CD14-positive monocyte (primary cell): Measurements from ENCODE around the gene CKM. TPM values are rescaled to one million over a fixed set of nuclear protein-coding genes. Genes with fewer than 3 reads are reported as not detected.

Experiments used
- DNase-seq, 3 donors: peaks; one replicate each; pipeline ENCODE4 v3.0.0-alpha.2; 2011 to 2022
- H2AFZ ChIP-seq: 2 replicates; pipeline ENCODE4 v1.6.0; 2012; ENCODE audit warnings: mild to moderate bottlenecking, low read depth, low read length, inconsistent platforms; ENCODE audit not compliant: insufficient read depth, poor library complexity, severe bottlenecking
- H3K27ac ChIP-seq, 2 donors: 1 replicate in 1 of 2; 2 replicates in 1 of 2; pipeline ENCODE4 v1.5.1; 2012 to 2013; ENCODE audit warnings: low read length in 2 of 2, control low read depth in 1 of 2, inconsistent platforms in 1 of 2, low read depth in 1 of 2, mild to moderate bottlenecking in 1 of 2
- H3K27me3 ChIP-seq, 2 donors: one replicate each; pipeline versions ENCODE4 v1.6.0 to v1.6.1; 2011 to 2013; ENCODE audit warnings: low read length in 2 of 2; ENCODE audit not compliant: control insufficient read depth in 2 of 2, insufficient read depth in 2 of 2
- H3K36me3 ChIP-seq, 2 donors: replicated peaks in 1 of 2; 1 replicate in 1 of 2; 2 replicates in 1 of 2; pipeline versions ENCODE4 v1.5.1 to v1.6.1; 2012 to 2013; ENCODE audit warnings: low read length in 2 of 2, control low read depth in 1 of 2, inconsistent platforms in 1 of 2, mild to moderate bottlenecking in 1 of 2; ENCODE audit not compliant: insufficient read depth in 2 of 2, control insufficient read depth in 1 of 2
- H3K4me1 ChIP-seq, 2 donors: 1 replicate in 1 of 2; 2 replicates in 1 of 2; pipeline versions ENCODE4 v1.5.1 to v1.6.1; 2012 to 2013; ENCODE audit warnings: low read length in 2 of 2, control low read depth in 1 of 2, inconsistent platforms in 1 of 2, mild to moderate bottlenecking in 1 of 2, moderate library complexity in 1 of 2; ENCODE audit not compliant: insufficient read depth in 2 of 2, control insufficient read depth in 1 of 2
- H3K4me2 ChIP-seq: replicated peaks from 2 replicates; pipeline ENCODE3; 2012; ENCODE audit warnings: low read length, moderate library complexity, mild to moderate bottlenecking; ENCODE audit not compliant: poor library complexity, severe bottlenecking; ENCODE audit errors: extremely low read depth
- H3K4me3 ChIP-seq, 3 experiments: fragments of 200-600 bp in 1 of 3; sonication (generic) in 1 of 3; replicated peaks in 1 of 3; 1 replicate in 2 of 3; 2 replicates in 1 of 3; pipeline ENCODE4 v1.5.1; 2011 to 2013; ENCODE audit warnings: low read length in 3 of 3, mild to moderate bottlenecking in 3 of 3, control low read depth in 2 of 3, low read depth in 2 of 3, inconsistent platforms in 1 of 3, moderate library complexity in 1 of 3
- H3K79me2 ChIP-seq: 2 replicates; pipeline ENCODE4 v1.6.0; 2012; ENCODE audit warnings: mild to moderate bottlenecking, control low read depth, inconsistent platforms, low read length, moderate library complexity; ENCODE audit not compliant: insufficient read depth
- H3K9ac ChIP-seq: 2 replicates; pipeline ENCODE4 v1.6.0; 2017; ENCODE audit warnings: low read length, mild to moderate bottlenecking; ENCODE audit not compliant: insufficient read depth, poor library complexity, severe bottlenecking
- H3K9me3 ChIP-seq, 2 donors: replicated peaks in 1 of 2; 1 replicate in 1 of 2; 2 replicates in 1 of 2; pipeline versions ENCODE4 v1.5.1 to v1.6.1; 2012 to 2013; ENCODE audit warnings: low read length in 2 of 2, control low read depth in 1 of 2; ENCODE audit not compliant: control insufficient read depth in 1 of 2, insufficient read depth in 1 of 2
- H4K20me1 ChIP-seq: 2 replicates; pipeline ENCODE4 v1.6.0; 2012; ENCODE audit warnings: mild to moderate bottlenecking, low read length, control low read depth, moderate library complexity; ENCODE audit not compliant: insufficient read depth
- H3K27ac Mint-ChIP-seq, 7 donors: one replicate each; pipeline ENCODE4 v1.8.0; 2020; ENCODE audit warnings: mild to moderate bottlenecking in 7 of 7, mixed read lengths in 7 of 7, moderate library complexity in 6 of 7, inconsistent platforms in 2 of 7
- H3K27me3 Mint-ChIP-seq, 3 donors: one replicate each; pipeline ENCODE4 v1.8.0; 2021 to 2022; ENCODE audit warnings: low read depth in 3 of 3, mild to moderate bottlenecking in 3 of 3, mixed read lengths in 3 of 3, moderate library complexity in 3 of 3, inconsistent platforms in 1 of 3
- H3K36me3 Mint-ChIP-seq, 2 donors: one replicate each; pipeline ENCODE4 v1.8.0; 2020; ENCODE audit warnings: mixed read lengths in 2 of 2, inconsistent platforms in 1 of 2, mild to moderate bottlenecking in 1 of 2
- H3K4me1 Mint-ChIP-seq: one replicate; pipeline ENCODE4 v1.8.0; 2020; ENCODE audit warnings: mild to moderate bottlenecking, mixed read lengths
- H3K4me3 Mint-ChIP-seq, 2 donors: one replicate each; pipeline ENCODE4 v1.8.0; 2020; ENCODE audit warnings: mild to moderate bottlenecking in 2 of 2, mixed read lengths in 2 of 2, moderate library complexity in 1 of 2
- H3K9me3 Mint-ChIP-seq, 7 donors: one replicate each; pipeline ENCODE4 v1.8.0; 2020 to 2022; ENCODE audit warnings: mixed read lengths in 7 of 7, mild to moderate bottlenecking in 6 of 7, moderate library complexity in 6 of 7, inconsistent platforms in 2 of 7
- CTCF ChIP-seq: fragments of 200-600 bp; IDR thresholded peaks from one replicate; pipeline ENCODE4 v1.8.0; 2022; ENCODE audit warnings: antibody characterized with exemption, mild to moderate bottlenecking
- WGBS: methylation state at CpG from one replicate; pipeline ENCODE4 v1.1.5; 2013; ENCODE audit warnings: missing lambda C conversion rate; ENCODE audit not compliant: insufficient coverage; 5-methylcytosine and 5-hydroxymethylcytosine counted together
- intact Hi-C, 2 donors: fragments of 100-400 bp; cut with micrococcal nuclease; formaldehyde crosslinking; loops; one replicate each; pipeline versions ENCODE4 v1.15.0 to v1.15.1; 2023
- polyA plus RNA-seq, 3 donors: library from polyadenylated mRNA; depleted of rRNA in 1 of 3; unstranded in 2 of 3; stranded (reverse) in 1 of 3; fragments of 300-500 nt in 2 of 3; fragments of >200 nt in 1 of 3; fragmentation: Illumina TruSeq in 2 of 3; gene quantifications; 1 replicate in 2 of 3; 2 replicates in 1 of 3; pipeline ENCODE4 v1.2.3, GENCODE V29; 2012 to 2021

The CKM gene
- polyA plus RNA-seq, 3 donors, result 0.17 to 0.50 (median 0.24) TPM

DNA sequence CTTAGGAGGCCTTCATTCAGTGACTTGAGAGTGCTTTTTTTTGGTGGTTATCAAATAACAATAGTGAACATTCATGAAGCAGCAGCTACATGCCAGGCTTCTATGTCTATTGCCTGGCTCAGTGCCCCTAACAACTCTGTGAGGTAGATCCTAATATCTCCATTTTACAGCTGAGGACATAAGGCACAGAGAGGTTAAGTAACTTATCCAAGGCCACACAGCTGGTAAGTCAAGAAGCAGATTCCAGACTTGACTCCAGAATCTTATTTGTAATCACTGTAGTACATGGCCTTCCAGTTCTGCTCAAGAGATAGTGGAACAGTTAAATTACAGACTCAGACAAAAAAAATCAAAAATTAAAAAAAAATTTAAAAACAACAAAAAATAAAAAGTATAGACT, 26.8 kb downstream of the CKM start:
- no peak overlapping the region for H3K9ac ChIP-seq
- H3K4me3 Mint-ChIP-seq, result no peak overlapping the region
- no peaks in the 10 kb centered on the region for H3K27me3 Mint-ChIP-seq
- no peak for TF ChIP-seq CTCF
- H2AFZ ChIP-seq, result no peak overlapping the region
- DNase-seq, result no peak
- no peak overlapping the region for H3K4me3 ChIP-seq
- H3K4me1 ChIP-seq, result peaks cover 0 to 8% of the 10 kb centered on the region in 2 donors
- no peaks in the 10 kb centered on the region for H4K20me1 ChIP-seq
- H3K36me3 Mint-ChIP-seq, result peaks cover 56 to 90% of the 10 kb centered on the region in 2 donors
- H3K4me1 Mint-ChIP-seq, result peaks cover 7% of the 10 kb centered on the region
- peaks cover 0 to 5% of the 10 kb centered on the region in 2 donors for H3K9me3 ChIP-seq
- H3K79me2 ChIP-seq, result no peaks in the 10 kb centered on the region
- H3K4me2 ChIP-seq, result no peak overlapping the region
- H3K27ac ChIP-seq, result no peak overlapping the region
- H3K36me3 ChIP-seq, result peaks cover 17 to 72% of the 10 kb centered on the region in 2 donors
- peak overlapping the region in 4 of 7 donors; percentile 21 to 98 (median 88) for H3K27ac Mint-ChIP-seq
- peaks cover 0 to 17% (median 0%) of the 10 kb centered on the region in 7 donors for H3K9me3 Mint-ChIP-seq
- intact Hi-C loops, result no loop called here
- no peaks in the 10 kb centered on the region for H3K27me3 ChIP-seq

DNA sequence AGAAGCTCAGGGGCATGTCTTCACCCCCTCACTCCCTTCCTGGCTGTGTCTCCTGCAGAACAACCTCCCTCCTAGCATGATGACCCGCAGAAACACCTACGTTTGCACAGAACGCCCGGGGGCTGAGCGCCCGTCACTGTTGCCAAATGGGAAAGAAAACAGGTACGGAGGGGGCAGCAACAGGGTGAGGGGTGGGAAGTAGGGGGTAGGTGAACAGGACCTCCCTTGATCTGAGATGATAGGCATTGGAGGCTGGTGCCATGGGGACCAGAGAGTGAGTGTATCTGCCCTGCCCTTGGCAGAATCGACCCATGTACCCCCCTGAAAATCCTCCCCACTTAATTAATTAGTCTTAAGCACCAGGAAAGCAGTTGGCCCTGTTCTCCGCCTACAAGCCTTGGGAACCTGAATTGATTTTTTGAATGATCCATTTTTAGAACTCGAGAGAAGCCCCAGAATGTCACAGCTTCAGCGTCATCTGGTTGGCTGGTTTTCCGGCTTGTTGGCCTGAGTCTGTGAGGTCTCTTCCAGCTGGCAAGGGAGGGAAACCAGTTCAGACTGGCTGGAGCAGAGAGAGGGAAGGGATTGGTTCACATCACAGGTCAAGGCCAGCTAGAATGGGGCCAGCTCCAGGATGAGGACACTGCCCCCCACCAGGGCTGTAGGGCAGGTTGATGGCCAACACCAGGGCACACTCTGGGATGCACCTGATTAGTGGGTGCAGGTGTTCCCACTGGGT, 28.2 kb downstream of the CKM start:
- H3K36me3 Mint-ChIP-seq, result peaks cover 50 to 86% of the 10 kb centered on the region in 2 donors
- peaks cover 0 to 17% (median 0%) of the 10 kb centered on the region in 7 donors for H3K9me3 Mint-ChIP-seq
- peaks cover 0 to 8% of the 10 kb centered on the region in 2 donors for H3K4me1 ChIP-seq
- peaks cover 5% of the 10 kb centered on the region for H3K4me1 Mint-ChIP-seq
- no peak for TF ChIP-seq CTCF
- H3K36me3 ChIP-seq, result peaks cover 27 to 72% of the 10 kb centered on the region in 2 donors
- 94% methylated on average over 4 of the region's 12 CpGs for WGBS
- H3K79me2 ChIP-seq, result no peaks in the 10 kb centered on the region
- no peak overlapping the region for H3K4me3 Mint-ChIP-seq
- H3K27ac ChIP-seq, result peak overlapping the region in 1 of 2 donors; percentile 11
- no peaks in the 10 kb centered on the region for H3K27me3 ChIP-seq
- H3K4me3 ChIP-seq, result no peak overlapping the region
- no peaks in the 10 kb centered on the region for H4K20me1 ChIP-seq
- H3K27me3 Mint-ChIP-seq, result no peaks in the 10 kb centered on the region
- no peak overlapping the region for H3K4me2 ChIP-seq
- intact Hi-C loops, result no loop called here
- H3K9me3 ChIP-seq, result peaks cover 0 to 5% of the 10 kb centered on the region in 2 donors
- H3K27ac Mint-ChIP-seq, result peak overlapping the region in 5 of 7 donors; percentile 19 to 74 (median 22)
- H3K9ac ChIP-seq, result no peak overlapping the region
- no peak for DNase-seq
- H2AFZ ChIP-seq, result no peak overlapping the region
